Brain microvascular endothelial cell (primary cell): ENCODE measurements around the gene DOP1A.

ENCODE experiments used
- DNase-seq: peaks from one replicate; pipeline ENCODE4 v3.0.0-alpha.2; 2020
- H3K27ac ChIP-seq: fragments of 250-450 bp; sonication (Bioruptor Pico); 2 replicates; pipeline ENCODE4 v1.5.1; 2020; ENCODE audit warnings: mild to moderate bottlenecking, moderate library complexity
- H3K27me3 ChIP-seq: fragments of 250-450 bp; sonication (Bioruptor Pico); replicated peaks from 2 replicates; pipeline ENCODE4 v1.5.1; 2020; ENCODE audit warnings: mild to moderate bottlenecking
- H3K36me3 ChIP-seq: fragments of 250-450 bp; sonication (Bioruptor Pico); replicated peaks from 2 replicates; pipeline ENCODE4 v1.5.1; 2020; ENCODE audit warnings: mild to moderate bottlenecking
- H3K4me3 ChIP-seq: 2 replicates; pipeline ENCODE4 v1.5.1; 2011; ENCODE audit warnings: low read depth, mild to moderate bottlenecking, control low read depth, low read length, moderate library complexity
- CTCF ChIP-seq: IDR thresholded peaks from 2 replicates; pipeline ENCODE4 v1.5.1; 2011; ENCODE audit warnings: low read depth, mild to moderate bottlenecking, moderate library complexity, low read length, control low read depth, inconsistent platforms; ENCODE audit errors: missing control alignments
- in situ Hi-C: cut with HindIII; loops from 2 replicates; pipeline ENCODE4 v1.10.0; 2017; ENCODE audit warnings: low sequenced_read_pairs, low pct_ligation_motif_present

The DOP1A gene

GRCh38 chr6:83067448-83068439 is at the start of gene DOP1A:
Gene DOP1A, plus strand, starts transcription at chr6:83067671. Its CDS starts 29,307 bp downstream, at chr6:83096978.
- peak; percentile 92 for DNase-seq
- H3K36me3 ChIP-seq = no peaks in the 10 kb centered on the region
- H3K4me3 ChIP-seq = peak within 1 kb of the TSS; percentile 90
- H3K27me3 ChIP-seq = no peaks in the 10 kb centered on the region
- in situ Hi-C loops = no loop called here
- TF ChIP-seq CTCF = peak; percentile 99
- no peak within 1 kb of the TSS for H3K27ac ChIP-seq

- no peak for TF ChIP-seq CTCF
- DNase-seq = no peak
- in situ Hi-C loops = no loop called here
Observed at GRCh38 chr6:83019741-83020140, 47.7 kb upstream of the DOP1A start.

DNA sequence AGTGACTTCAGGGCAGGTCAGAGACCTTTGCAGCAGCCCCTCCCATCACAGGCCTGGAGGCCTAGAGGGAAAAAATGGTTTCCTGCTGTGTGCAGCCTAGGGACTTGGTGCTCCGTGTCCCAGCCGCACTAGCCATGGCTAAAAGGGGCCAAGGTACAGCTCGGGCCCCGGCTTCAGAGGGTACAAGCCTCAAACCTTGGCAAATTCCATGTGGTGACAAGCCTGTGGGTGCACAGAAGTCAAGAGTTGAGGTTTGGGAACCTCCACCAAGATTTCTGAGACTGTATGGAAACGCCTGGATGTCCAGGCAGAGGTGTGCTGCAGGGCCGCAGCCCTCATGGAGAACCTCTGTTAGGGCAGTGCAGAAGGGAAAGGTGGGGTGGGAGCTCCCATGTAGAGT is 35.8 kb upstream of the DOP1A start:
- Histone ChIP-seq H3K27ac (no peak overlapping the region), H3K4me3 (no peak overlapping the region), H3K36me3 (peaks cover 5% of the 10 kb centered on the region), H3K27me3 (no peaks in the 10 kb centered on the region)
- no peak for DNase-seq
- in situ Hi-C loops = no loop called here
- TF ChIP-seq CTCF = no peak

More at GRCh38 chr6:83019741-83020140, 47.7 kb upstream of the DOP1A start:
- Histone ChIP-seq H3K36me3 (peaks cover 4% of the 10 kb centered on the region), H3K27me3 (no peaks in the 10 kb centered on the region), H3K27ac (no peak overlapping the region), H3K4me3 (no peak overlapping the region)

DNA sequence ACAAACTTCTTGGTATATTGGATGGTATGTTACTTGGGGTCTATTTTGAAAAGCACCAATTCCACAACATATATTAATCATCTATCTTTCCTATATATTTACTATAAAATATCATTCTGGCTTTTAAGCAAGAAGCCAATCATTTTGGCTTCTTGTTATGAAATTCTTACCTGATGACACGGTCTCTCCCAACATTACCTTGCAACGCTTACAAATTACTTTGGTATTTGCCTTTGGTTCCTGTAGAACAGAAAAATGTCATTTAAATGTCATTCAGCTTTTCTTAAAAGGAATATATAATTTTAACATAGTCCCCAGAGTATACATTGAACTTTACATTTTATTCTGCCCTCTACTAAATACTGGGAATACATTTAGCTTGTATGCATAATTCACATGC is 29.2 kb upstream of the DOP1A start:
- no peaks in the 10 kb centered on the region for H3K36me3 ChIP-seq
- H3K27me3 ChIP-seq = no peaks in the 10 kb centered on the region
- no peak overlapping the region for H3K4me3 ChIP-seq
- in situ Hi-C loops = no loop called here
- H3K27ac ChIP-seq = no peak overlapping the region
- TF ChIP-seq CTCF = no peak
- no peak for DNase-seq

DNA sequence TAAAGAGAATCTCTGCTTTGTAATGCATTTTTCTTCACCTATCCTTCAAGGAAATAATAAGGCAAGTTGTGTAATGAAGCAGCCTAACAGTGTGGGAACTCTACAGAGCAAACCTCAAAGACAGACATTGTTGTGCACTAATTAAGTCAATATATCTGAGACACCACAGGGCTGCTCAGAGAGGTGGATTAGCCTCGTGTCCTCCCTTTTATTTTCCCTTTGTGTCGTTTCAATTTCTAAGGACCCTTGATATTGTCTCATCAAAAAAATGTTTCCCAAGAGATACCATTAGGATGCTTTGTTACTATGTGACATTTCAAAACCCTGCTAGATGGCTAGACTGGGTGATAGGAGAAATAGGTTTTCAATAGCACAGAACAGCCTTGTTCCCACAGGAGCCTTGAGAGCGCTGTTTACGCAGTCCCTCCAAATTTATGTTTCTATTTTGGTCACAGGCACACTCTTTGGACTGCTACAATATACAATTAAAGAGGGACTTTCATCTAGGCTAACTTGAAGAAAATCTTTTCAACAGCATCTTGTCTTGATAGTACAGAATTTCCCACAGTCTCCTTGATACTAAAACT is 24.9 kb upstream of the DOP1A start:
- Histone ChIP-seq H3K4me3 (no peak overlapping the region), H3K27me3 (no peaks in the 10 kb centered on the region), H3K36me3 (no peaks in the 10 kb centered on the region), H3K27ac (no peak overlapping the region)
- no peak for TF ChIP-seq CTCF
- DNase-seq = no peak
- in situ Hi-C loops = no loop called here
